Loucy (cell line): ENCODE data around the gene NUP214.

Experiments used
- CTCF ChIP-seq: fragments of 200-600 bp; sonication (generic); conservative IDR thresholded peaks from 2 replicates; pipeline ENCODE4 v1.5.1; 2014; ENCODE audit warnings: mild to moderate bottlenecking, antibody characterized with exemption, low read length
- EZH2phosphoT487 ChIP-seq: fragments of 200-600 bp; IDR thresholded peaks from 2 replicates; pipeline ENCODE4 v1.6.1; 2018; ENCODE audit warnings: antibody characterized with exemption, mild to moderate bottlenecking, moderate library complexity, borderline replicate concordance

GRCh38 chr9:131190191-131190590 lies 64.8 kb downstream of the NUP214 start:
- TF ChIP-seq CTCF, result no peak
- no peak for TF ChIP-seq EZH2phosphoT487
